KOPT-K1 (cell line): ENCODE data around the gene OTUB2.

Experiments used
- H3K27ac ChIP-seq: fragments of 200-600 bp; sonication (generic); 2 replicates; pipeline ENCODE4 v1.5.1; 2016; ENCODE audit warnings: antibody characterized with exemption, mild to moderate bottlenecking, low read depth, low read length; ENCODE audit not compliant: poor library complexity, severe bottlenecking
- H3K36me3 ChIP-seq: fragments of 200-600 bp; sonication (generic); 2 replicates; pipeline ENCODE4 v1.5.1; 2017; ENCODE audit warnings: antibody characterized with exemption, mild to moderate bottlenecking, low read length, moderate library complexity; ENCODE audit not compliant: insufficient read depth
- H3K9me3 ChIP-seq: fragments of 200-600 bp; sonication (generic); 2 replicates; pipeline ENCODE4 v1.5.1; 2017; ENCODE audit warnings: antibody characterized with exemption, low read length, mild to moderate bottlenecking; ENCODE audit not compliant: insufficient read depth, poor library complexity, severe bottlenecking

The OTUB2 gene

GRCh38 chr14:94026173-94026888, at the start of gene OTUB2:
TSS of gene OTUB2 (plus strand) at chr14:94026340. CDS start at chr14:94026538, 198 bp downstream.
- H3K27ac ChIP-seq = no peak within 1 kb of the TSS
- H3K9me3 ChIP-seq = no peaks in the 10 kb centered on the region
- H3K36me3 ChIP-seq = no peaks in the 10 kb centered on the region

- no peaks in the 10 kb centered on the region for H3K36me3 ChIP-seq
- H3K27ac ChIP-seq = no peak within 1 kb of the TSS
- peaks cover 7% of the 10 kb centered on the region for H3K9me3 ChIP-seq
Observed at GRCh38 chr14:93976477-93977057, 49.6 kb upstream of the OTUB2 start, which contains the start of gene ASB2. TSS of gene ASB2 (minus strand) at chr14:93976570. CDS start at chr14:93964539, 12,031 bp downstream.

DNA sequence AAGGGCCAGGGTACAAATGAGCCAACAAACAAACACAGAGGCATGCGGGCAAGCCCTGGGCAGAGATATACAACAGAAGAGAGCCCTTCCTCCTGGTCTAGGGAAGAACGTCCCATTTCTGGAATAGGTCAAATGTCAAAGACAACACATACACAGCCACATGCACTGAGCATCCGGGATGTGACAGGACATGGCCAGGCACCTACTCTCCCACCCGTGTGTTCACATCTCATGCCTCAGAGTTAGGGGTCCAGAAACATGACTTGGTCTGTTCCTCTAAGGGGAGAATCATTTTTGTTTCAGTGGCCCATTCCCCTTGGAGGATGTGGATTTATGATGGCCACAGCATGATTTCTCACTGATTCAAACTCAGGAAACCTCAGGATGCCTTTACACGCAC, 49.0 kb upstream of the OTUB2 start:
- no peaks in the 10 kb centered on the region for H3K36me3 ChIP-seq
- H3K9me3 ChIP-seq = peaks cover 7% of the 10 kb centered on the region
- no peak overlapping the region for H3K27ac ChIP-seq

GRCh38 chr14:93977790-93978581, 48.2 kb upstream of the OTUB2 start:
- H3K27ac ChIP-seq = no peak overlapping the region
- H3K36me3 ChIP-seq = no peaks in the 10 kb centered on the region

GRCh38 chr14:93978735-93979134, 47.4 kb upstream of the OTUB2 start:
- H3K36me3 ChIP-seq = no peaks in the 10 kb centered on the region
- peaks cover 7% of the 10 kb centered on the region for H3K9me3 ChIP-seq
- H3K27ac ChIP-seq = no peak overlapping the region

More at GRCh38 chr14:93977790-93978581, 48.2 kb upstream of the OTUB2 start:
- H3K9me3 ChIP-seq = peaks cover 7% of the 10 kb centered on the region

- Histone ChIP-seq H3K9me3 (peaks cover 7% of the 10 kb centered on the region), H3K27ac (no peak overlapping the region)
Observed at GRCh38 chr14:93980456-93981201, 45.5 kb upstream of the OTUB2 start.

GRCh38 chr14:93981316-93982229, 44.6 kb upstream of the OTUB2 start:
- H3K36me3 ChIP-seq = no peaks in the 10 kb centered on the region
- H3K9me3 ChIP-seq = peaks cover 7% of the 10 kb centered on the region
- H3K27ac ChIP-seq = no peak overlapping the region

More at GRCh38 chr14:93980456-93981201, 45.5 kb upstream of the OTUB2 start:
- no peaks in the 10 kb centered on the region for H3K36me3 ChIP-seq

- no peaks in the 10 kb centered on the region for H3K36me3 ChIP-seq
- H3K9me3 ChIP-seq = peaks cover 7% of the 10 kb centered on the region
- H3K27ac ChIP-seq = no peak overlapping the region
Observed at GRCh38 chr14:93982230-93983007, 43.7 kb upstream of the OTUB2 start.

DNA sequence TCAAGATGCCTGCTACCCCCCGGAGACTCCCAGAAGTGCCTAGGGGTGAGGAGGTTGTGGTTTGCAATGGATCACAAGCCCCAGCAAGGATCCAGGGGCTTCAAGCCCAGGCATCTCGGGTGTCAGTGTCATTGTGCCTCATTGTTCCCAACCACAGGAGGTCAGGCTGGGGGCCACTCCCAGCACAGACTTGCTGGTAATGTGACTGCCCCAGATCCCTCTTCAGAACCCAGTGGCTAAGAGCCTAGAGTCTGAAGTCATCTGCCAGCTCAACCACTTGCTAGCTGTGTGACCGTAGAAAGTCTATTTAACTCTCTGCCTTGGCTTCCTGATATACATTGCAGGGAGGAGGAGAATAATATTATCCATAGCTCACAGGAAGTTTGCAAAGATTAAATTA, 42.1 kb upstream of the OTUB2 start:
- H3K9me3 ChIP-seq = no peaks in the 10 kb centered on the region
- no peak overlapping the region for H3K27ac ChIP-seq
- H3K36me3 ChIP-seq = no peaks in the 10 kb centered on the region

DNA sequence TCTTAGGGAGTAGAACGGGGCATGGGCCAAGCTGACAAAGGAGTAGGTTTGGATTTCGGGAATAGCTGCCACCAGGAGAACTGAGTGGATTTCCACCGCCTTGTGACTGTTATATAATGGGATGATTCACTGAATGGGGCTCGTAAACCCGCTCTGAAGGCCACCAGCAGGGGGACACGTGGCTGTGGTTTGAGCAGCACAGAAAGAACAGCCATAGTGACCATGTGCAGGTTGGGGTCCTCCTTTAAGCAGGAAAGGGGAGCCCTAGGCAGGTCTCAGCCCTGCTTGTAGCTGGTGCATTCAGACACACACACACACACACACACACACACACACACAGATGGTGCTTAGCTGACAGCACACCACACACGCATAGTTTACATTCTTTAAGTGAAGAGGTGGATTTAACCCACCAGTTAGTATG, 41.1 kb upstream of the OTUB2 start:
- no peaks in the 10 kb centered on the region for H3K36me3 ChIP-seq
- no peaks in the 10 kb centered on the region for H3K9me3 ChIP-seq
- no peak overlapping the region for H3K27ac ChIP-seq

DNA sequence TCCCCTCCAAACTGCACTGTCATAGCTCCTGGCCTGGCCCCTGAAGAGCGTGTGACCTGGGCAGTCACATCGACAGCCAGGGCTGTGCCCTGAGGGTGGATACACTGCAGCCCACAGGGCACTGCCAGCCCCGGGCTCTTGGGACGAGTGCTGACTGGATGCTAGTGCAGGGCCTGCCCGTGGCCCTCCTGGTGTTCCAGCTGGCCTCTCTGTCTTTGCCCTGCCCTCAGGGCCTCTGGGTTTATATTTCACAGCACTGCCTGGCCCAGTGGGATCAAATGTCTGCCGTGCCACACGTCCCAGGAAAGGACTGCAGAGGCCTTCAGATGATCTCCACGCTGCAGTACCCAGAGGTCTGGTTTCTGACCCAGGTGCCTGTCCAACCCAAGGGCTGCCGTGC, 39.2 kb upstream of the OTUB2 start:
- Histone ChIP-seq H3K36me3 (no peaks in the 10 kb centered on the region), H3K27ac (no peak overlapping the region), H3K9me3 (no peaks in the 10 kb centered on the region)

DNA sequence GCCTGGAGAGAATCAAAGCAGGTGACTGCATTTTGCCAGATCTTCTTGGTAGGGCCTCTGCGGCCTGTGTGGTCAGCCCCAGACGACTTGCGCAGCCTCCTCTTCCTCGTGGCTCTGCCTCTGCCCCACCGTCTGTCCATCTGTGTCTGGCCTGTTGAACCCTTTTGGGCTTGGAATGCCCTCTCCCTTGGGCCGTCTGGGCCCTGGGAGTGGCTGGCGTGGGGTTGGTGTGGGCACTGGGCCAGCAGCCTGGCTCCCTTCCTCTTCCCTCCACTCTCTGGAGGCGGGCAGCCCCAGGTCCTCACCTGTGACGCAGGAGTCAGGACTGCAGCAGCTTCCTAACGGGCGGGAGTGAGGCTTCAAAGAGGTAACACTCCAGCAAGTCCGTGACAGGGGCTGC, 38.8 kb upstream of the OTUB2 start:
- H3K36me3 ChIP-seq = no peaks in the 10 kb centered on the region
- no peak overlapping the region for H3K27ac ChIP-seq
- H3K9me3 ChIP-seq = no peaks in the 10 kb centered on the region

DNA sequence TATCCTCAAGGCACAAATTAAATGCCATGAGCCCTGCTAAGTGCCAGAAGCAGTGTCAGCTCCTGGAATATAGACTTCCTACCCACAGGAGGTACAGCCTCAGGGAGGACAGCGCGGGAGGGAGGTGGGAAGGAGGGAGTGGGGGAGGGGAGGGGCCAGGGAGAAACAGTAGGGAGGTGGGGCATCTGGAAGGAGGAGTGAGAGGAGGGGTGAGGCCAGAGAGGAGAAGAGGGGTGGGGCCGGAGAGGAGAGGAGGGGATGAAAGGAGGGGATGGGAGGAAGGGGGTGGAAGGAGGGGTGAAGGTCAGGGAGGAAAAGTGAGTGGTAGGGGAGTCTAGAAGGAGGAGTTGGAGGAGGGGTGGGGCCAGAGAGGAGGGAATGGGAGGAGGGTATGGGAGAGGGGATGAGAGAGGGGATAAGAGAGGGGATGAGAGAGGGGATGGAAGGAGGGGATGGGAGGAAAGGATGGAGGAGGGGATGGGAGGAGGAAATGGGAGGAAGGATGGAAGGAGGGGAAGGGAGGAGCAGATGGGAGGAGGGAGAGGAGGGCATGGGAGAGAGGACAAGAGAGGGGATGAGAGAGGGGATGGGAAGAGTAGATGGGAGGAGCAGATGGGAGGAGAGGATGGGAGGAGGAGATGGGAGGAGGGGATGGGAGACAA, 38.2 kb upstream of the OTUB2 start:
- Histone ChIP-seq H3K9me3 (no peaks in the 10 kb centered on the region), H3K36me3 (no peaks in the 10 kb centered on the region), H3K27ac (no peak overlapping the region)
